SU-DHL-6 (cell line): ENCODE results near the gene EPC2.

Experiments used
- CTCF ChIP-seq: fragments of 200-600 bp; sonication (generic); IDR thresholded peaks from one replicate; pipeline ENCODE4 v1.5.1; 2017; ENCODE audit warnings: antibody characterized with exemption, mild to moderate bottlenecking, low read length, moderate library complexity; ENCODE audit not compliant: insufficient read depth, poor library complexity, severe bottlenecking
- EZH2phosphoT487 ChIP-seq: fragments of 200-600 bp; sonication (generic), shearing (Covaris generic); conservative IDR thresholded peaks from 2 replicates; pipeline ENCODE4 v1.6.1; 2018; ENCODE audit warnings: mild to moderate bottlenecking, antibody characterized with exemption, low read length, moderate library complexity, mixed read lengths

GRCh38 chr2:148796735-148797512 lies 152.4 kb downstream of the EPC2 start:
- TF ChIP-seq CTCF (no peak), EZH2phosphoT487 (no peak)
